Measurements from ENCODE around the gene MAB21L1.

DNA sequence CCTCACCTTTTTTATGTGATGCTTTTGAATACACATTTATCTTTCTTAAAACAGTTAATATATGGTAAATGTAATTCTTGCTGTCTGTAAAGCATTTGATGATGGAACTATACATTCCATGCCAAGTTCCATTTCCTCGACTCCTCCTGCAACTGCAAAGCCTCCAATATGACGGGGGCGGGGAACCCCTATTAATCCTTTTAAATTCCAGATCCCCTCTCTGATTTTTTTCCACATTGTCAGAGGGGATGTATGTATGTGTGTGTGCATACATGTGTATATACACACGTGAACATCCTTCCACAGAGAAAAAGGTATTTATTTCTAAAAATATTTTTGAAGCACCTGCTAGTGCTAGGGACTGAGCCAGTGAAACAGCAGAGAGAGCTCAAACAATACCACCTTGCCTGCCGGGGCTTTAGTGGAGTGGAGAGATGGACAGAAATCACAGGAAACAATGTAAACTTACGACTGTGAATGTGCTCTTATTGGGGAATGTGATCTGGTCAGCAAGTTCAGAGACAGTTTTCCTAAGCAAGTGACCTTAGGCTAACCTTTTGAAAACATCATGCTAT is 25.3 kb upstream of the MAB21L1 start:
- TF ChIP-seq POLR2A (IDR thresholded peaks at IDR 0.05) = no peak
- TF ChIP-seq POLR2AphosphoS5 (IDR thresholded peaks at IDR 0.05) = no peak

Data from transverse colon (tissue), 3 donors.